Left lung (tissue), 10 donors: ENCODE results near the gene DEK. TPM values are rescaled to one million over a fixed set of nuclear protein-coding genes. Genes with fewer than 3 reads are reported as not detected.

ENCODE experiments used
- ATAC-seq: fragments of 200-7000 bp; cut with Tn5 transposase; one replicate; pipeline ENCODE4 v1.9.1; 2020; ENCODE audit warnings: moderate library complexity
- DNase-seq, 4 donors: peaks; one replicate each; pipeline ENCODE4 v3.0.0-alpha.2; 2013 to 2020
- H3K27ac ChIP-seq, 2 donors: fragments of 200-600 bp; sonication (generic) in 1 of 2; one replicate each; pipeline versions ENCODE4 v1.5.0 to v1.8.0; 2020 to 2021
- H3K27me3 ChIP-seq, 2 donors: fragments of 200-600 bp; sonication (generic) in 1 of 2; one replicate each; pipeline versions ENCODE4 v1.5.0 to v1.8.0; 2020 to 2021
- H3K36me3 ChIP-seq, 2 donors: fragments of 200-600 bp; sonication (generic) in 1 of 2; one replicate each; pipeline versions ENCODE4 v1.5.0 to v1.8.0; 2020 to 2021
- H3K4me1 ChIP-seq, 2 donors: fragments of 200-600 bp; one replicate each; pipeline ENCODE4 v1.8.0; 2021
- H3K4me3 ChIP-seq, 2 donors: fragments of 200-600 bp; sonication (generic) in 1 of 2; one replicate each; pipeline versions ENCODE4 v1.5.0 to v1.8.0; 2020 to 2021; ENCODE audit warnings: mild to moderate bottlenecking in 1 of 2
- H3K9me3 ChIP-seq, 2 donors: fragments of 200-600 bp; sonication (generic) in 1 of 2; one replicate each; pipeline versions ENCODE4 v1.5.0 to v1.8.0; 2020 to 2021
- CTCF ChIP-seq, 2 donors: fragments of 200-600 bp; sonication (generic) in 1 of 2; IDR thresholded peaks; one replicate each; pipeline versions ENCODE4 v1.5.0 to v1.8.0; 2021; ENCODE audit warnings: antibody characterized with exemption in 2 of 2
- intact Hi-C, 2 donors: fragments of 100-400 bp; cut with DNase I; formaldehyde crosslinking; loops; one replicate each; pipeline versions ENCODE4 v1.11.2 to v1.14.2; 2022
- polyA plus RNA-seq, 6 donors: library from polyadenylated mRNA; unstranded; fragments of 120-200 nt; gene quantifications; one replicate each; pipeline ENCODE4 v1.2.1, GENCODE V29; 2013; ENCODE audit not compliant: insufficient read length in 6 of 6
- total RNA-seq, 2 donors: library from RNA; stranded (reverse); fragmentation: NEBNext Ultra II Directional; extraction: Animal tissue kit (Norgen Biotek cat#: 25700); gene quantifications; one replicate each; pipeline ENCODE4 v1.2.1, GENCODE V29; 2021
- donor health status: DM: no; HTN: yes; CAD: no.
- donor health status: DM: no; HTN: no; CAD: no.

The DEK gene
- total and polyA plus RNA-seq, 8 donors, result 60.7 to 196 (median 167) TPM

GRCh38 chr6:18284261-18284660 lies 19.9 kb upstream of the DEK start:
- TF ChIP-seq CTCF (IDR thresholded peaks at IDR 0.05), result no peak
- DNase-seq (no peak), ATAC-seq (no peak)
- Histone ChIP-seq H3K4me1 (no peaks in the 10 kb centered on the region), H3K9me3 (no peaks in the 10 kb centered on the region), H3K4me3 (no peak overlapping the region), H3K27ac (no peak overlapping the region), H3K27me3 (peaks cover 14 to 30% of the 10 kb centered on the region in 2 donors), H3K36me3 (no peaks in the 10 kb centered on the region)
- intact Hi-C loops, result no loop called here

GRCh38 chr6:18281564-18281963 lies 17.2 kb upstream of the DEK start:
- intact Hi-C loops, result no loop called here
- no peak for TF ChIP-seq CTCF (IDR thresholded peaks at IDR 0.05)
- DNase-seq (no peak), ATAC-seq (no peak)
- Histone ChIP-seq H3K4me3 (no peak overlapping the region), H3K9me3 (no peaks in the 10 kb centered on the region), H3K27ac (no peak overlapping the region), H3K36me3 (no peaks in the 10 kb centered on the region), H3K4me1 (peaks cover 5 to 8% of the 10 kb centered on the region in 2 donors), H3K27me3 (peaks cover 36 to 57% of the 10 kb centered on the region in 2 donors)

DNA sequence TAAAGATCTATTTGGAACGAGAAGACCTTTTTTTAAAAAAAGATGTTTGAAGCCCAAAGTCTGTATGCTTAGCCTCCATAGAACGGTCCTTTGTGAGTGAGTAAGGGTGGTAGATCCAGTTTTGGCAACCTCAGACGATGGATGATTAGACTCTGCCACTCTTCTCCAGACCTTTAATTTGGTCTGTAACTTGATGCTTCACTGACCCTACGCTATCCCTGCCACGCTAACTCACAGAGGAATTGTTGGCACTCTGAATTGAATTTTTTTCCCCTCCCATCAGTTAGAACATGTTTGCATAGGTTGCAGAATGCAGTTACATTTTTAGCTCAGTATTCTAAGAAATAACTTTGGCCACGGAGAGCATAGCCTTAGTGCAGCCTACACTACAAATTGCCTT lies 15.8 kb upstream of the DEK start:
- H3K4me3 ChIP-seq, result no peak overlapping the region
- no peak overlapping the region for H3K27ac ChIP-seq
- no peaks in the 10 kb centered on the region for H3K36me3 ChIP-seq
- H3K4me1 ChIP-seq, result peaks cover 5 to 8% of the 10 kb centered on the region in 2 donors
- TF ChIP-seq CTCF (IDR thresholded peaks at IDR 0.05), result no peak
- H3K9me3 ChIP-seq, result no peaks in the 10 kb centered on the region
- DNase-seq (no peak), ATAC-seq (no peak)
- peaks cover 47 to 72% of the 10 kb centered on the region in 2 donors for H3K27me3 ChIP-seq
- intact Hi-C loops, result no loop called here

GRCh38 chr6:18279422-18279821 lies 15.1 kb upstream of the DEK start:
- Histone ChIP-seq H3K4me1 (peaks cover 5 to 8% of the 10 kb centered on the region in 2 donors), H3K27me3 (peaks cover 47 to 78% of the 10 kb centered on the region in 2 donors), H3K36me3 (no peaks in the 10 kb centered on the region), H3K9me3 (no peaks in the 10 kb centered on the region), H3K4me3 (no peak overlapping the region), H3K27ac (no peak overlapping the region)
- no peak for DNase-seq
- no peak for TF ChIP-seq CTCF (IDR thresholded peaks at IDR 0.05)
- ATAC-seq, result no peak
- intact Hi-C loops, result no loop called here

DNA sequence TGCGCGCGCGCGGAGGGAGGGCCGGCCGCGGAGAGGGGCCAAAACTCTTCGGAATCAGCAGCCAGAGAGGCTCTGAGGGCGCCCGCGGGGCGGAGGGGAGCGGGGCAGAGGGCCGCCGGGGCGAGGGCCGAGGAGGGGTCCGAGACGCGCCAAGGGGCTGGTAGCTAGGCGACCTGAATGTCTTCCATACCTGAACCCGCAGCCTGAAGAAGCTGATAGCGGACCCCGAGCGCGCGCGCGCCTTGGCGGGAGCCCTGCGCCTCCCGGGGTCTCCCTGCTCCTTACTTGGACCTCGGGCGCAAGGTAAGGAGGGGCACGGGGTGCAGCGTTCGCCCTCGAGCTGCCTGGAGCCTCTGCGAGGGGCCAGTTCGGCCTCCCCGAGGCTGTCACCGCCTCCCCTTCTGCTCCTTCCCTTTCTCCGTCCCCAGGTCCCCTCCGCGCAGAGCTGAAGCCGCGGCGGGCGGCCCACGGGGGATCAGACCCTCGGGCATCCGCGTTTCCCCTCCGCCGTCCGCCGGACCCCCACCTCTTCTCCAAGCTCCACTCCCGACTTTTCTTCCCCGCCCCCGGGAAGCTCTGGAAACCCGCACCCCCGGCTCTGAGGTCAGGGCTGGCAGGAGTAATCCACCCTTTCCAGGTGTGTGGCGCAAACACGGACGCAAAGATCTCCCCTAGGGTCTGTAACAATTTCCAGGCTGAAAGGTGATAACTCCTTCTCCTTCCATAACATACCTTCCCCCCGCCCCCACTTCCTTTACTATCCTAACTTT lies 13.1 kb upstream of the DEK start:
- intact Hi-C loops, result no loop called here

More for the DNA sequence above, 13.1 kb upstream of the DEK start:
- Histone ChIP-seq H3K27ac (no peak overlapping the region), H3K27me3 (peaks cover 47 to 78% of the 10 kb centered on the region in 2 donors), H3K36me3 (no peaks in the 10 kb centered on the region), H3K9me3 (no peaks in the 10 kb centered on the region), H3K4me1 (peaks cover 5 to 8% of the 10 kb centered on the region in 2 donors), H3K4me3 (peak overlapping the region; percentile 15 to 26)
- TF ChIP-seq CTCF (IDR thresholded peaks at IDR 0.05), result no peak
- peak; percentile 22 for ATAC-seq
- DNase-seq, result peak in 1 of 4 donors; percentile 77
